ENCODE results near the gene PTBP1.

DNA sequence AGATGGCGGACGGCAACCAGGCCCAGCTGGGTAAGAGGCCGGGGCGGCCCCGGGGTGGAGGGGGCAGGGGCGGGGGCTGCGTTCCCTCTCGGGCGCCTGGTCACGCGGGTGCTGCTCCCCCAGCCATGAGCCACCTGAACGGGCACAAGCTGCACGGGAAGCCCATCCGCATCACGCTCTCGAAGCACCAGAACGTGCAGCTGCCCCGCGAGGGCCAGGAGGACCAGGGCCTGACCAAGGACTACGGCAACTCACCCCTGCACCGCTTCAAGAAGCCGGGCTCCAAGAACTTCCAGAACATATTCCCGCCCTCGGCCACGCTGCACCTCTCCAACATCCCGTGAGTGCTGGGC lies 11.1 kb downstream of the PTBP1 start:
- TF ChIP-seq, protein P1, sequence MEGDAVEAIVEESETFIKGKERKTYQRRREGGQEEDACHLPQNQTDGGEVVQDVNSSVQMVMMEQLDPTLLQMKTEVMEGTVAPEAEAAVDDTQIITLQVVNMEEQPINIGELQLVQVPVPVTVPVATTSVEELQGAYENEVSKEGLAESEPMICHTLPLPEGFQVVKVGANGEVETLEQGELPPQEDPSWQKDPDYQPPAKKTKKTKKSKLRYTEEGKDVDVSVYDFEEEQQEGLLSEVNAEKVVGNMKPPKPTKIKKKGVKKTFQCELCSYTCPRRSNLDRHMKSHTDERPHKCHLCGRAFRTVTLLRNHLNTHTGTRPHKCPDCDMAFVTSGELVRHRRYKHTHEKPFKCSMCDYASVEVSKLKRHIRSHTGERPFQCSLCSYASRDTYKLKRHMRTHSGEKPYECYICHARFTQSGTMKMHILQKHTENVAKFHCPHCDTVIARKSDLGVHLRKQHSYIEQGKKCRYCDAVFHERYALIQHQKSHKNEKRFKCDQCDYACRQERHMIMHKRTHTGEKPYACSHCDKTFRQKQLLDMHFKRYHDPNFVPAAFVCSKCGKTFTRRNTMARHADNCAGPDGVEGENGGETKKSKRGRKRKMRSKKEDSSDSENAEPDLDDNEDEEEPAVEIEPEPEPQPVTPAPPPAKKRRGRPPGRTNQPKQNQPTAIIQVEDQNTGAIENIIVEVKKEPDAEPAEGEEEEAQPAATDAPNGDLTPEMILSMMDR (IDR thresholded peaks at IDR 0.05), result no peak
- no peak for TF ChIP-seq POLR2A (IDR thresholded peaks at IDR 0.05)

All from testis (tissue), 2 donors.